NCI-H146 treated with DMSO at 0.1 percent for 48 hours (cell line): ENCODE results near the gene ADPRHL1.
"Not testable (repeated sequence)": the region's sequence is repeated elsewhere in the genome, so short reads cannot be mapped to it uniquely, and the experiment has no call there.

Experiments
- DNase-seq: peaks from one replicate; lab custom pipeline; 2025; ENCODE audit not compliant: unreplicated experiment; lab: John Stamatoyannopoulos, UW

Gene ADPRHL1

DNA sequence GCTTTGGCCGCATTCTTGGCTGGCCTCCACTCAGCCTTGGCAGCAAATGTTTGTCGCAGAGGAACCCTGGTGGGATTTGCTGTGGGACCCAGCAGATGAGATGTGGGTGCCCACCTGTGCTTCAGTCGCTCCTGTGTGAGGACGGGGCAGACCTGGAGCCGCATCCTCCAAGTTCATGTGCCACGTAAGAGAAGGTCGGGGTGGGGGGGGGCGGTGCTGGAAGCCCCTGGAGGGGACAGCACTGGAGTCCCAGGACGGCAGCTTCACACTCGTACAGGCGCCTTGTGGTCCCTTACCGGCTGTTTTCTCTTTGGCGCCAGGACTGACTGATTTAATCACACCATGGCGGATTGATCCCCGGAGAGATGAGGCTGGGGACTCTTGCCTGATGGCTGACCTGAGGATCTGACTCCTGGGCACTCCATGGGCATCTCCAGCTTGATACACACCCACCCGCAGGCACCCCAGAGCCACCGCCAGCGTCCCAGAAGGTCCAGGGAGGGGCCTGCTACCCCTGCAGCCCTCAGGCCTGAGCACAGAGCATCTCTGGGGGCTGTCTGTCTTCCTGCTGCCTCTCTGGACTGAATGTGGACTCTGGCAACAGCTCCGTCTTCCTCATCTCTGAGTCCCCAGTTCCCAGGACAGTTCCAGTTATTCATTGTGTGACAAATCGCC, 79.3 kb downstream of the ADPRHL1 start:
- DNase-seq = no peak

GRCh38 chr13:113371701-113372100, 81.6 kb downstream of the ADPRHL1 start:
- not testable (repeated sequence) for DNase-seq

DNA sequence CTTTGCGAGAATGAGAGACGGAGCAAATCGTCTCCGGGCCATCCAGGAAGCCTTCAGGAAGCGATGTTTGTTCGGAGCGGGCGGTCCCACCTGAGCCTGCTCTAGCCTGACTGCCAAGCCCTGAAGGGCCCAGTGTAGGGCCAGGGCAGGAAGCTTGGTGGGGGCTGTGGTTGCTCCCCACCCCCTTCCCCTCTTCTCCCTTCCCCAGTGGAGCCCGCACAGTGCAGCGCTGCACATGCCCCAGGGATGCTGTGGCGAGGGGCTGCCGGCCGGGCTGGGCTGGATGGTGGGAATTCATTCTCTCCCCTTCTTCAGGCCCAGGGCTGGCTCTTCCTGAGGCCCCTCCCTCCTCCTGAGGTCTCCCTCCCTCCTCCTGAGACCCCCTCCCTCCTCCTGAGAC, 82.2 kb downstream of the ADPRHL1 start:
- no peak for DNase-seq

DNA sequence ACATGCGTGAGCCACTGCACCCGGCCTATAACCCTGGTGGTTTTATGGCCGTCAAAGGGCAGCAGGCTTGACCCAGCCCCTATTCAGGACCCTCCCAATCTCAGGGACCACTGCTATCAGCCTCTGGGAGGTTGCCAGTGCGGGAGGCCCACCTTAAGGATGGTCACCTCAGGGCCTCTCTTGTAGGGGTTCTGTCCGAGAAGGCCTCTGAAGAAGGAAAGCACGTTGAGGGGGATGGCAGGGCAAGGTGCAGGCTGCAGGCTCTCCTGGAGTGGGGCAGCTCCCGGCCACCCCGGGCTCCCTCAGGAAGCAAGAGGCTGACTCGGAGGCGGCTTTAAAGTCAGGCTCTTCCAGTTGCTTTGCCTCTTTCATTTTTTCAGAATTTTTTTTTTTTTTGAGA, 83.4 kb downstream of the ADPRHL1 start:
- DNase-seq = no peak

DNA sequence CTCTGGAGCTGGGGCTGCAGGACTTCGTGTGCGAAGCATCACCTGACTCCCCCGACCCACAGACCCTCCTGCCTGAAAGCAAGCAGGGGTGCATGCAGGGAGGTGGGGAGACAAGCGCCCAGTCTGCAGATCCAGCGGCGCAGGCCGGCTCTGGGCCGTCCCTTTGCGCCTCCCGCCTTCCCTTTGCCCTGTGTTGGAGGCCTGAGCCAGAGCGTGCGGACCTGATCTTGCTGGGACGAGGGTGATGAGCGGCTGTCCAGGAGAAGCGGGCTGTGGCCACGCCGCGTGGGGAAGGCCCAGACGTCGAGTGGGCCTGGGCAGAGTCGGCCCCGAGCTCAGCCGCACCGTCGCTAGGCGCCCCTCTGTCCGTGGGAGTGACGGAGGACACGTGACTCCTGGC, 84.1 kb downstream of the ADPRHL1 start:
- no peak for DNase-seq

GRCh38 chr13:113368353-113368752, 84.9 kb downstream of the ADPRHL1 start:
- DNase-seq = not testable (repeated sequence)

DNA sequence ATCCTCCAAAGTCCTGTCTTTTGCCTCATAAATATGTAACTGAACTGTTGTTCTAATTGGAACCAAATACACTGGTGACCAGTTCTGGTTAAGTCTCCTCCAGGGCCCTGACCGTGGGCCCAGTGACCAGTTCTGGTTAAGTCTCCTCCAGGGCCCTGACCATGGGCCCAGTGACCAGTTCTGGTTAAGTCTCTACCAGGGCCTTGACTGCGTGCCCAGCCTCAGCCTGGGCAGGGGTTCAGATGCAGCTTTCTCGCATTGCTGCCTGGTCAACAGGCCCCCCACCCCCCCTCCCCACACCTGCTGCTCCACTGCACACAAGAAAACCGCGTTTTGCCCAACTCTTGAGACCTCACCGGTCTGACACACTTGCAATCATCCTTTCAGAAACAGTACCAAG, 85.5 kb downstream of the ADPRHL1 start:
- no peak for DNase-seq

GRCh38 chr13:113367020-113367560, 86.2 kb downstream of the ADPRHL1 start:
- DNase-seq = no peak

GRCh38 chr13:113365971-113366588, 87.2 kb downstream of the ADPRHL1 start:
- no peak for DNase-seq

- DNase-seq = no peak
These were observed 87.7 kb downstream of the ADPRHL1 start for GRCh38 chr13:113365583-113365970.

DNA sequence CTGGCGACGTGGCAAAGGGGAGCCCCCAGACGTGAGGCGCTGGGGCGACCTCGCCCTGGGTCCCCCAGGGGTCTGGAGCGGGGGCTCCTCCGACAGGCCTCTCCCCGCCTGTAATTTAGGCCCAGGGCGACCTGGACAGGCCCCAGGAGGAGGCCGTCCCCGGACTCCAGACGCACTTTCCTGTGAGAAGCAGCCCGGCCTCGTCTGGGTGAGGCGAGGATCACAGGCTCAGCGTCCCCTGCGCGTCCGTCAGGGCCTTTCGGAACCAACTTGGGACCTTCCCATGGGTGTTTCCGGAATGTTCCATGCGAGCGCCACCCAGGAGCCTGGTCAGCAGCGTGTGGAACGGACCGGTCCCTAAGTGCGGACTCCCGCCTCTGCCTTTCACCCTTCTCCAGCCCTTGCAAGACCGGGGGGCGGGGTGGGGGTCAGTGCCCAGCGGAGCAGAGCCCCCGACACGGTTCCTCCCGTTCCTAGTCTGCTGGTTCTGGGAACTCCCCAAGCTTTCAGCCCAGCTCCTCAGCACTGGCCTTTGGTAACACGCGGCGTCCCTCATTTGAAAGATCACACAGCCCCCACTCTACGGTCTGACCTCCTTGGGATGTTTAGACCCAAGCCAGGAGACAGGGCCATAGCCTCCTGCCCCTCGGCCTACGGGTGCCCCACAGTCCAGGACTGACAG, 88.2 kb downstream of the ADPRHL1 start:
- no peak for DNase-seq

DNA sequence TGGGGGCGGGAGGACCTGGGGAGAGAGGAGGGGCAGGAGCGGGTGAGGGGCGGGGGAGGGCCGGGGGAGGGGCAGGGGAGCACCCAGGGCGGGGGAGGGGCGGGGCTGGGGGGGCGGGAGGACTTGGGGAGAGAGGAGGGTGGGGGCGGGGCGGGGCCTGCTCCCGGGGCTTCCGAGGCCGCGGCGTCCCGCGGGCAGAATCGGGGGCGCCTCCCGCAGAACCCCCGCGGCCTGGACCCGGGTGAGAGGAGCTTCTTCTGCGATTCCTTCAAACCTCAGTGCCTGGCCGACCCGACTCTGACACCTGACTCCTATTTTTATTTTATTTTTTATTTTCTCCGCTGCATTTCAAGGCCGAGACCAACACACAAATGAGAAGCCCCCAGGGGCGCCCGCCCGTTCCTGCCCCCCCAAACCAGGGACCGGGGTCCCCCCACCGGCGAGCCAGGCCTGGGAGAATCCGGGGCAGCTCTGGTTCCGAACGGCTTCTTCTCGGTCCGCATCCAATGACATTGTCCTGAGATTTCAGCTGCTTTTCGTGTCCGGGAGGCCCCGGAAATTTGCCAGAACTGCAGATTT, 88.9 kb downstream of the ADPRHL1 start:
- no peak for DNase-seq

- DNase-seq = no peak
These were observed 91.9 kb downstream of the ADPRHL1 start for GRCh38 chr13:113361406-113361805.

DNA sequence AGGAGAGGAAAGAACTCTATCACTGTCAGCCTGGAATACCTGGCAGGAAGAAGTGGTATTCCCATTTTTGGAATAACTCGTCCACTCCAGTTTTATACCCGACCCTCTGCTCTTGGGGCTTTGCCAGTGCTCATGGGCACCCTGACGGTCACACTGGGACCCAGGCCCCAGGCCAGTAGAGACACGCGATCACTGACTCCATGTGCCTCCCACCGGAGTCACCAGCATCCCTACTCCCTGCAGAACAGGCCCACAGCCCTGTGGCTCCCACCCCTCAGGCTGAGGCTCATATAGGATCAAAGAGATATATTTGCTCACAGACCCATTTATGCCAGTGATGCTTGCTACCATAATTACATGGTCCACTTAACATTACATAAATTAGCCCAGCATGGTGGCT, 92.8 kb downstream of the ADPRHL1 start:
- DNase-seq = no peak

GRCh38 chr13:113359571-113359970, 93.7 kb downstream of the ADPRHL1 start:
- no peak for DNase-seq

DNA sequence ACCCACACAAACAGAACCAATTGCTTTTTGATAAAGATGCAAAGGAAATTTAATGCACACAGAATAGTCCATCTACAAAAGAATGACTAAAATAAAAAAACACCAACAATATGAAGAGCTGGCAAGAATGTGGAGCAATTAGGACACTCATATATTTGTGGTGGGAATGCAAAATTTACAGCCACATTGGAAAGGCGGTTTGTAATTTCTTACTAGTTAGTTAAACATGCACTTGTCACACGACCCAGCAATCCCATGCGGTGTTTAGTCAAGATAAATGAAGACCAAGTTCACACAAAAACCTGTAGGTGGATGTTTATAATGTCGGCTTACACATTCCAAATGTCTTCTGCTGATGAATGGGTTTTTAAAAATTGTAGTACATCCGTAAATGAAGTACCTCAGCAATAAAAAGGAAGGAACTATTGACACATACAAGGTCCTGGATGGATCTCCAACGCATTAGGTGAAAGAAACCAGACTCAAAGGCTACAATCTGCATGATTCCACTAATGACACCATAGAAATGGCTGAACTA, 94.6 kb downstream of the ADPRHL1 start:
- DNase-seq = no peak

DNA sequence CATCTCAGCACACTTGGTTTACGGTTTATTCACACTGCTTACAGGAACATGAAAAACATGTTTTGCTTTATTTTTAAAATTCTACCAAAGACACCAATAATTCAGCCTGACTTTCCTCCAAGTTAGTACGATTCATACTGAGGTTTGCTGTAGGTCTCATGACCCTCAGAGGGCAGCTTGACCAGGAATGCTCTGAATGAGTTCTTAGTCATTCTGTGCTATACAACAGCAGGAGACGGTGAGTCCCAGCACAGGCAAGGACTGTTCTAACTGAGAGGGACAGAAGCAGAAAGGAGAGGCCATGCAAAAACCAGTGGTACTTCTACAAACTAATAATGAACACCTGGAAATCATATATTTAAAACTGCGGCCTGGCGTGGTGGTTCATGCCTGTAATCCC, 95.8 kb downstream of the ADPRHL1 start:
- DNase-seq = no peak

DNA sequence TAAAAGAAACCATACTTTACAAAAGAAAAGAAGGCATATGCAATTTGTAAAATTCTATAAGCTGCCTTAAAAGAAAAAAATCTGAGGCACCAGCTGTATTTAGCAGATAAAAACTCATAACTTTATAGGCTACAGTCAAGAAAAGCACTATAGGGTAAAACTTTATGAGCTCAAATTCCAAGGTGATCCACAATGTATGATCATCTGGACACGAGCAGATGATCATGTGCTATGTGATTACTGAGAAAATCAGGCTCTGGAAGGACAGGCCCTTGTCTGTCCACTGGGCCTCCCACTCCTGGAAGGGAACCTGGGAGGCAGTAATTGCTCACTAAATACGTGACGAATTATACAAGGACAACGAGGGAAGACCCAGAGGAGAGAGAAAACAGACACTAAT, 96.7 kb downstream of the ADPRHL1 start:
- no peak for DNase-seq

DNA sequence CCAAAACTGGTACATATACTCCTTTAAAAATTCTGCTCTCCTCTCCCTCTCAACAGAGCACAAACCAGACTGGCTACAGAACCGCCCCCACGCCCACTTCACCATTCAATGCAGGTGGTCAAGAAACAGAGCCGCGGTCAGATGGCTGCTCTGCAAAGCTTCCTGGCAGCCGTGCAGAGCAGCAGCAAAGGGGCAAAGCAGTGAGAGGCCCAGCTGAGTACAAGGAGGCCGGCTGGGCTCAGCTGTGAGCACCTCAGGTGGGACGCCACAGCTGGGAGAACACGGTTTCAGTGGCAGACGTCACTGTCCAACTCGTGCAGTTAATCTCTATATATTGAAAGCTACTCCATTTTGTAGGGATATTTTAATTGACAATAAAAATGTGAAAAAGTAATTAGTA, 97.7 kb downstream of the ADPRHL1 start:
- no peak for DNase-seq

DNA sequence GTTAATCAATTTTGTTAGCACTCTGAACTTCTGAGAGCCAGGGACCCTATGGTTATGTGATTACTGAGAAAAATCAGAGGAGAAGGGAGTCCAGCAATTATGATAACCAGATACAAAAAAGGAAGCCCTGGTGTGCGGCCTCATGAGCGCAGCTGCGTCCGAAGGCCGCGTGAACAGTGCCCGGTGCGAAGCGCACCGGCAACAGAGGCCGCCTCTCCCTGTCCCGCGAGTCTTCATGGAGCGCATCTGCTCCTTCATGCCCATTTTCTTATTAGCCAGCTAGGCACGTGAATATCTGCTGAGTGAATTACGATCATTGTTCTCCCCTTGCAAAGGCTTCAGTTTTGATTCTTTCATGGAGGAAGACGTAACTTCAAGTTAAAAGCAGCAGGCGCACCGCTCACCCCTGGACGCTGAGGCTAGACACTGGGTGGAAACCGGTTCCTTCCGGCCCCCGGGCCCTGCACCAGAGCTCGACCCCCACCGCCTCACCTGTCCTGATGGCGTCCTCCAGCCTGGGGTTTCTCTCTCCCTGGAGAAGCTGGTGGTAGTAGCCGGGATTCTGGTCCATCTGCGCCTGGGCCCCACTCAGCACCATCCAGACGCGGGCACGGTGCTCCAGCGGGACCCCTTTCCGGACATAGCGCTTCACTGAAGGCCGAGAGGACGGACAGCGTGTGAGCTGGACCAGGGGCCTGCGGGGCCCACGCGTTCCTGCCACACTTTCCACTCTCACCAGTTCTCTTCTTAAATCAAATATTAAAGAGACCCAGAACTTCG, 98.3 kb downstream of the ADPRHL1 start:
- no peak for DNase-seq

DNA sequence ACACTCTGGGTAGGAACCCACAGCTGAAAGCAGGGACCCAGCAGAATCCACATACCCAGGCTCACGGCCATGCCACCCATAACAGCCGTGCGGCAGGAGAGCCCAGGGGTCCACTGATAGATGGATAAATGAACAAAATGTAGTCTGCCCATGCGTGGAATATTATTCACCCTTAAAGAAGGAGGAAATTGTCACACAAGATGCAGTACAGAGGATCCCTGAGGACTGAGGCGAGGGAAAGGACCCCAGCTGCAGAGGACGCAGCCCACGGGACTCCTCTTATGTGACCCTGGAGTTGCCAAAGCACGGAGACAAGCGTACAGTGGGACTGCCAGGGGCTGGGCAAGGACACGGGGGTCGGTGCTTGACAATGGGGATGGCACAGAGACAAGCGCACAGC, 100.0 kb downstream of the ADPRHL1 start:
- no peak for DNase-seq
